Adipocyte (in vitro differentiated cells): ENCODE measurements around the gene CACNA1G.

Experiments
- DNase-seq: peaks from one replicate; pipeline ENCODE4 v3.0.0-alpha.2; 2015; ENCODE audit warnings: low read depth
- H3K27me3 ChIP-seq: replicated peaks from 2 replicates; pipeline ENCODE4 v1.7.0; 2013; ENCODE audit warnings: mild to moderate bottlenecking, low read length, moderate library complexity; ENCODE audit not compliant: control insufficient read depth, insufficient read depth
- H3K36me3 ChIP-seq: 2 replicates; pipeline ENCODE4 v1.7.0; 2013; ENCODE audit warnings: low read length, mild to moderate bottlenecking, moderate library complexity; ENCODE audit not compliant: control insufficient read depth, insufficient read depth, severe bottlenecking
- H3K4me1 ChIP-seq: 2 replicates; pipeline ENCODE4 v1.7.0; 2013; ENCODE audit warnings: mild to moderate bottlenecking, low read length, moderate library complexity; ENCODE audit not compliant: control insufficient read depth, insufficient read depth
- H3K4me3 ChIP-seq: 2 replicates; pipeline ENCODE4 v1.7.0; 2013; ENCODE audit warnings: mild to moderate bottlenecking, low read length, moderate library complexity
- H3K9ac ChIP-seq: 2 replicates; pipeline ENCODE4 v1.7.0; 2013; ENCODE audit warnings: mild to moderate bottlenecking, low read length, moderate library complexity
- H3K9me3 ChIP-seq: 2 replicates; pipeline ENCODE4 v1.7.0; 2013; ENCODE audit warnings: mild to moderate bottlenecking, low read length, moderate library complexity; ENCODE audit not compliant: control insufficient read depth

The CACNA1G gene

DNA sequence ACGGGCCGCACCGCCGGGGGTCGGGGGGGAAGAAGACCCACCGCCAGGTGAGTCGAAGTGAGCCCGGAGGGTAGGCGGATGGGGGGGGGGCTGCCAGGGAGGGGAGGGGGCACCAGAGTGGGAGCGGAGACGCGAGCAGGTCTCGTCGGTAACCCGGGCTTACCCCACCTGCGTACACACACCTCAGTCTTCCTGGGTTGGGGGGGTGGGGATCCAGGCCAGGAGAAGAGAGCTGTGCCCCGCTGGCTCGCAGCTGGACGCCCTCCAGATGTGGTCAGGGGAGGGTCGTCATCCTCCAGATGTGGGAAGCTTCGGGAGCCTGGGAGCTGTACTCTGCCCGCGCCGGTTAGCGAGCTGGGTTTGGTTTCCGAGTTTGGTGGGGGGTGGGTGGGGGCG is 1.2 kb downstream of the CACNA1G start:
- Histone ChIP-seq H3K36me3 (no peaks in the 10 kb centered on the region), H3K4me1 (peaks cover 28% of the 10 kb centered on the region), H3K9ac (no peak overlapping the region), H3K27me3 (no peaks in the 10 kb centered on the region), H3K9me3 (no peaks in the 10 kb centered on the region), H3K4me3 (no peak overlapping the region)
- no peak for DNase-seq

DNA sequence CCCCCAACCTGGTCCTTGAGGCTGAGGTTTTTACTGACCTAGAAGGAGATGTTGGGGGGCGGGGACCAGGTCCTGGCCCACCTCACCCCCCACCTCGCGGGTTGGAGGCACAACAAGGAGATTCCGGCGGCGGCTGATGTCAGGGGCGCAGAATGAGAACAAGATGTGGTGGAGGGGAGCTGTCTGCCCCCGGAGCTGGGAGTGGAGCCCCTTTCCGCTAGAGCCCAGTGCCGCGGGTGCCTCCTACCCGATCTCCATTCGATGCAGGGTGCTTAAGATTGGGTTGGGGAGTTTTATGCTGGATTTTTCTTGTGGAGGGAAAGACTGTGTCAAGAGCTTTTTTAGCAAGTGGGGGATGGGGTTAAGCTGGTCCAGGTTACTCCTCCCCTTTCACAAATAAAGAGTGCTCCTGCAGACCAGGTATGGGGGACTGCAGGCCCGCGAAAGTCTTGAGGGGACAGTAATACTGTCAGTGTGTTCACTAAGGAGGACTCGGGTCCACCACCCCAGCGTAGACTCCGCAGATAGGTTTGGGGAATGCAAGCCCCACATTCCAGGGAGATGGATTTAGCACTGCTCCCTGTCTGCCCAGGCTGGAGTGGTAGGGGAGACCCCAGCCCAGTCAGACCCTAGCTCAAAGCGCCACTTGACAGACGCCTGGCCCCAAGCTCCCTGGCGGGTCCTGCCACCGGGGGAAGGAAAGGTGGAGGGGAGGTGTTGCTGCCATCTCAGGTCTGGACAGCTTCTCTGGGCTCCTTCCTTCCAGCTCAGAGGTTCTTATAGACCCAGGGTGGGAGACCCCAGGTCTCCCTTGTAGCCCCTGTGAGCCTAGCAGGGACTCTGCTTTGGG is 2.0 kb downstream of the CACNA1G start:
- Histone ChIP-seq H3K4me1 (peaks cover 28% of the 10 kb centered on the region), H3K4me3 (no peak overlapping the region)

DNA sequence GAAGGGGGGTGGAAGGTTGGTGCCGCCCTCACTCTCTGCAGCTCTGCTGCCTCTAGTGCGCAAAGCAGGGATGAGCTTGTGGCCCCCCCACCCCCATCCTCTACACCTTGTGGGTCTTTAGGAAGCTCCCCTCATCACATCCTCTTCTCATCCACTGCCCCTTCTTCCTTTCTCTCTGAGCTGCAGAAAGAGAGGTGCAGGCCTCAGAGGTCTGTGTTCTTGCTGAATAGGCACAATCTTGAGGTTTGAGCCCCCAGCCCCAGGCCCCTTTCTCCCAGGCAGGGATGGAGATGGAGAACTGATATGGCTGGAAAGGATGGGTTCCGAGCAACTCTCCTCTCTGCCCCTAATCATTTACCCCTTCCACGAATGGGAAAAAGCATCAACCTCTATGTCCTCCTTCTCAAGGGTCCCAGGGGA is 2.6 kb downstream of the CACNA1G start:
- no peak overlapping the region for H3K9ac ChIP-seq
- H3K4me3 ChIP-seq = no peak overlapping the region
- no peaks in the 10 kb centered on the region for H3K9me3 ChIP-seq
- peaks cover 28% of the 10 kb centered on the region for H3K4me1 ChIP-seq
- H3K36me3 ChIP-seq = no peaks in the 10 kb centered on the region
- no peak for DNase-seq
- no peaks in the 10 kb centered on the region for H3K27me3 ChIP-seq

More for the DNA sequence above, 2.0 kb downstream of the CACNA1G start:
- H3K27me3 ChIP-seq = no peaks in the 10 kb centered on the region
- H3K9me3 ChIP-seq = no peaks in the 10 kb centered on the region
- H3K9ac ChIP-seq = no peak overlapping the region
- DNase-seq = peak; percentile 39
- no peaks in the 10 kb centered on the region for H3K36me3 ChIP-seq

DNA sequence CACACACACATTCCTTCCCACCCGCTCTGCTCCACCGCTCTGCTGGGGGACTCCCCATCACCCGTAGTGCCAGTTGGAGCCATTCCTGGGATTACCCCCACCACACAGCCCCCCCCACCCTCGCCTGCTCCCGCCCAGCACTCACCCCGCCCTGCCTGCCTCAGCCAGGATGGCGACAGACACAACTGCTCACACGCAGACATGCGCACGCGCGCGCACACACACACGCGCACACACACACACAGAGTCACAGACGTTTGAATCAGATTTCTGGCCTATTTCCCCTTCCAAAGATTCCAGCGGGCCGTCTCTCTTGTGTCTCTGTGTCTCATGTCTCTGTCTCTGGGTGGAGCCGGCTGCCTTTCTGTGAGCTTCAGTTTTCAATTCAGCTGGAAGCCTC is 4.4 kb downstream of the CACNA1G start:
- H3K4me1 ChIP-seq = peaks cover 16% of the 10 kb centered on the region
- H3K27me3 ChIP-seq = no peaks in the 10 kb centered on the region
- no peaks in the 10 kb centered on the region for H3K9me3 ChIP-seq
- H3K36me3 ChIP-seq = no peaks in the 10 kb centered on the region
- H3K9ac ChIP-seq = peak overlapping the region; percentile 74
- DNase-seq = peak; percentile 85
- H3K4me3 ChIP-seq = peak overlapping the region; percentile 69

DNA sequence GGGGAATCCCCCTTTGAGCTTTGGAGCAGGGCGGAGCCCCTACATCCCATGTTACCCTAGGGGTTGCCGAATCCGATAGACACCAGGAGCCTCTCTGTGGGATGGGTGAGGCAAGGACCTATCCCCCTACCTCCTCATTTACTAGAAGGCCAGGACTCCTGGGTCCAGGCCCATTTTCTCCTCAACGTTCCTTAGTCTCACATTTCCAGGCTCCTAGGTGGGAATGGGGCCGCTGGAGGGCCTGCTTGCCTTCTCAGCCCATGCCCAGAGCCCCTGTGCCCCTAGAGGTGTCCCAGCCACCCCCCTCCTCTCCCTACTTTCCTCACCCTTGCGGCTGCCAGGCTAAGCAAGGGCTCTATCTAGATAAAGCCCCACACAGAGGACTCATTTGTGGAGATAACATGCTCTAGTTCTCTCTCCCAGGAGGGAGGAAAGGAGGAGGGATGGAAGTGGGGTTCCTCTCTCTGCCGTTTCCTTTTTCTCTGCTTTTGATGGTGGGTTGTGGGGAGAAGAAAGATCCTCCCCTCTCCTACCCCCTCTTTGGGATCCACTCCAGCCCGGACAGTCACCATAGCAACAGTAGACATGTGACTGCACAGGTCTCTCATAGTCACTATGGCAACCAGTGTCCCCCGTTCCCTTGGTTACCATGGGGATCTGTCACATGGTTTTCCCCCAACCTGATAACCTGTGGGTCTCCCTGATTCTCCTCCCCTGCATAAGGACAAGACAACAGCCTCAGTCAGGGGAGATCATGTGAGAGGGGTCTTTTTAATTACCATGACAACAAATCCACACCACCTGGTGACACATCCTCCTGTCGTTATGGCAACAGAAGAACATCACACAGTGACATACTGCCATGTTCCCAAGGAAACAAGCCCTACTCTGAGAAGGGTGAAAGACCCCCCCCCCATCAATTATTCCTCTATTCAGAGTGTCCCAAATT is 5.2 kb downstream of the CACNA1G start:
- H3K4me3 ChIP-seq = no peak overlapping the region
- no peak for DNase-seq
- H3K9ac ChIP-seq = peak overlapping the region; percentile 52
- no peaks in the 10 kb centered on the region for H3K9me3 ChIP-seq
- no peaks in the 10 kb centered on the region for H3K36me3 ChIP-seq
- no peaks in the 10 kb centered on the region for H3K27me3 ChIP-seq
- peaks cover 12% of the 10 kb centered on the region for H3K4me1 ChIP-seq

DNA sequence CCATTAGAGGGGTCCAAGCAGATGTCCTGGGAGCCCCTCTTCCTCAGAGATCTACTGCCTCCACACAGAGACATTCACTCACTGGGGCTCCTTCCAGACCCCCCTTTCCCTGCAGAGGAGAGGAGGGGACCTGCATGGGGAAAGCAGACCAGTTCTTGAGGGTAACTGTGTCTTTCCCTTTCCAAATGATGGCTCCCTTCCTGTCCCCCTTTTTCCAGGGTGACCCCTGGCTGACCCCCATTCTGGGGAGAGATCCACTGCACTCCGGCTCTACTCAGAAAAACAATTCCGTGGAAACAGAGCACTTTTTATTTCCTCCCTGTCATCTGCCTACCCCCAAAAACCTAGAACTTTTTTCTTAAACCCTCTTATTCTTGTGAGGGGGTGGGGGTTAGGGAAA is 6.4 kb downstream of the CACNA1G start:
- Histone ChIP-seq H3K9me3 (no peaks in the 10 kb centered on the region), H3K36me3 (no peaks in the 10 kb centered on the region), H3K4me1 (peaks cover 12% of the 10 kb centered on the region), H3K4me3 (no peak overlapping the region), H3K9ac (no peak overlapping the region), H3K27me3 (no peaks in the 10 kb centered on the region)
- no peak for DNase-seq

DNA sequence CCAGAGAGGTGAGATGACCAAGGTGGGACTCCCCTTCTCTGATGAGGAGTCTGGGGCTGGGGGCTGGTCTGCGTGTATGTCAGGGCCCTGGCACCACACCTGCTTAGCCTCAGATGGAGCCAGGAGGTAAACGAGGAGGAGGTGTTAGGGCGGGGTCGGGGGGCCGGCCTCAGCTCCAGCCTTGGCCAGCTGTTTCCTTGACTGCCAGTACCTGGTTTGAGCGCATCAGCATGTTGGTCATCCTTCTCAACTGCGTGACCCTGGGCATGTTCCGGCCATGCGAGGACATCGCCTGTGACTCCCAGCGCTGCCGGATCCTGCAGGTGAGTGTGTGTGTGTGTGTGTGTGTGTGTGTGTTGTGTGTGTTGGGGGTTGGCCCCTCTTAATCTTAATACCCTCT is 8.1 kb downstream of the CACNA1G start:
- peaks cover 11% of the 10 kb centered on the region for H3K4me1 ChIP-seq

DNA sequence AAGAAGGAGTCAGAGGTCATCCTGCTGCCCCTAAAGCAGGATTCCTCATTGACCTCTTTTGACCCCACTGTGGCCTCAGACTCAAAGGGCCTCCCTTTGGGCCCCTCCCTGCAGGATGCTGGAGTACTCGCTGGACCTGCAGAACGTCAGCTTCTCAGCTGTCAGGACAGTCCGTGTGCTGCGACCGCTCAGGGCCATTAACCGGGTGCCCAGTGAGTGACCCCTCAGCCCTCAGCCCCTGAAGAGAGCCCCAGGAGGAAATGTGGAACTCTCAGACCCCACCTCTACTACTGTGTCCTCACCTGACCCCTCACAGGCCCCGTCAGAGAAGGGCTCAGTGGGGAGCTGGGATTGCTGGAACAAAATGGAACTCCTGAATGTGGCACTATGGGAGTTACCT is 9.1 kb downstream of the CACNA1G start:
- no peak overlapping the region for H3K4me3 ChIP-seq
- no peak for DNase-seq
- peaks cover 4% of the 10 kb centered on the region for H3K4me1 ChIP-seq
- H3K9ac ChIP-seq = no peak overlapping the region
- H3K27me3 ChIP-seq = no peaks in the 10 kb centered on the region
- no peaks in the 10 kb centered on the region for H3K9me3 ChIP-seq
- H3K36me3 ChIP-seq = no peaks in the 10 kb centered on the region

More for the DNA sequence above, 8.1 kb downstream of the CACNA1G start:
- H3K9ac ChIP-seq = no peak overlapping the region
- no peak overlapping the region for H3K4me3 ChIP-seq
- DNase-seq = no peak
- H3K36me3 ChIP-seq = no peaks in the 10 kb centered on the region
- no peaks in the 10 kb centered on the region for H3K9me3 ChIP-seq
- no peaks in the 10 kb centered on the region for H3K27me3 ChIP-seq

DNA sequence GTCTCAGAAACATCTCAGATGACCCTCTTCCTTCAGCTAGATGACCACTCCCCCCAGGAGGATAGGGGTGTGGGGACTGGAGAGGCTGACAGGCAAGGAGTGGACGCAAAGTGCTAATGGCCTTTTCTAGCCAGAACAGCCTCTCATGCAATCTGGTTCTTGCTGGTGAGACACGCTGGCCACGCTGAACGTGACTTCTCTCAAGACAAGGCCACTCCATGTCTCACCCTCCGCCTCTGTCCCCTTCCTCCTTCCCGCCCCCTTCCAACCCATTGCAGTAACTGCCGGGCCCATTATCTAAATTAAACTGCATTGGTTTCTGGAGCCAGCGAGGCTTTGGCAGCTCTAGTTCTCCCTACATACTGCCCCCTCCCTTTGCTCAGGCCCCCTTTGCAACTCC is 9.5 kb downstream of the CACNA1G start:
- no peaks in the 10 kb centered on the region for H3K9me3 ChIP-seq
- no peaks in the 10 kb centered on the region for H3K27me3 ChIP-seq
- H3K4me1 ChIP-seq = peaks cover 1% of the 10 kb centered on the region
- no peaks in the 10 kb centered on the region for H3K36me3 ChIP-seq
- no peak for DNase-seq
- H3K9ac ChIP-seq = no peak overlapping the region
- H3K4me3 ChIP-seq = no peak overlapping the region

DNA sequence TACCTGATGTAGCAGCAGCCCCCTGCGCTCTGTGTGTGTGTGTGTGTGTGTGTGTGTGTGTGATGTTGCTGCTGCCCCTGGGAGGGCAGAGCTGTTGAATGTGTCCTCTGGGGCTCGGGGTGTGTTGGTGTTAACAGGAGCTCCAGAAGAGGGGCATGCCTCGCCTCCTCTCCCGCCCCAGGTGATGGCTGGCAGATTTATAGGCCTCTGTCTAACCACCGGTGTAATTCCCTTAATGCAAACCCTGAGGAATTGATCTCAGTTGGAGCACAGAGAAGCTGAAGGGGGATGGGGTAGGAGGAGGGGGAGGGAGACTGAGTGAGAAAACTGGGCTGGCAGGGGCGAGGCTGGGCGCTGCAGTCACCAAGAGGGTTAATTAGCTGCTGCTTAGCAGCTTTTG is 10.0 kb downstream of the CACNA1G start:
- Histone ChIP-seq H3K27me3 (no peaks in the 10 kb centered on the region), H3K9me3 (no peaks in the 10 kb centered on the region), H3K4me3 (no peak overlapping the region), H3K9ac (no peak overlapping the region), H3K36me3 (no peaks in the 10 kb centered on the region), H3K4me1 (no peaks in the 10 kb centered on the region)
- no peak for DNase-seq

DNA sequence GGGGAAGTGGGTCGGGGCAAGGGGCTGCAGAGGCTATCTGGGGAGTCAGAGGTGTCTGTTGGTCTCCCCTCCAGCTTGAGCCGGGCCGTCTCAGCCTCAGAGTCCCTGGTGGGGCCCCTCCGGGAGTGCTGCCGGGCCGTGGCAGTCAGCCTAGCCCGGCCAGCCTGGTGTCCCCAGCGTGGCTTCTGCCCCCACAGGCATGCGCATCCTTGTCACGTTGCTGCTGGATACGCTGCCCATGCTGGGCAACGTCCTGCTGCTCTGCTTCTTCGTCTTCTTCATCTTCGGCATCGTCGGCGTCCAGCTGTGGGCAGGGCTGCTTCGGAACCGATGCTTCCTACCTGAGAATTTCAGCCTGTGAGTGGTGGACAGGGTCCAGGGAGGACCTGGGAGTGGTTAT is 11.2 kb downstream of the CACNA1G start:
- DNase-seq = no peak
- Histone ChIP-seq H3K36me3 (no peaks in the 10 kb centered on the region), H3K9ac (no peak overlapping the region), H3K4me1 (no peaks in the 10 kb centered on the region), H3K9me3 (no peaks in the 10 kb centered on the region), H3K27me3 (no peaks in the 10 kb centered on the region), H3K4me3 (no peak overlapping the region)
